ENCODE measurements around the gene HPSE2.
A peak's percentile ranks its signal among the peaks of the same experiment; 100 is the strongest.

Gene HPSE2

DNA sequence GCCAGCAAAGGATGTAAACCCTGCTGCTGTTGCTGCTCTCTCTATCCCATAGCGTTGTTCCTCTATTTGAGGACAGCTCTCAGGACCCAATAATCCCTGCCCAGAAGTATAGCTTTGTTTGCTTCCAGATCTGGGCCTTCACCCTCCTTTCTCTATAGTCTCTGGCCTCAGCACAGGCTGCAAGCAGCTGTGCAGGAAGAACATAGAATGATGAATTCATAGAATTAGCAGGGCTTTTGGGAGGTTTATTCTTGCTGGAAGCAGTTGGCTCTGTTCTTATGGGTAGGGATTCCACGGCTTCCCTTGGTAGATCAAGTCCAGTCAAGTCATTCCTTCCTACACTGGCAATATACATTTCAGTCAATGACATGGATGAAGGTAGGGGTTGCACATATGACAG lies 354.7 kb downstream of the HPSE2 start:
- no peaks in the 10 kb centered on the region for H3K79me1 ChIP-seq (ENCODE audit: low read length)
- H3K56ac ChIP-seq (ENCODE audit: low read length), result no peak overlapping the region
- H3K23ac ChIP-seq (ENCODE audit: low read length), result no peak overlapping the region
- no peak overlapping the region for H2BK120ac ChIP-seq (ENCODE audit: low read depth, low read length)
- no peak overlapping the region for H4K5ac ChIP-seq (ENCODE audit: low read length)
- no peak overlapping the region for H2BK5ac ChIP-seq (ENCODE audit: low read length)
- DNase-seq, result no peak
- no peak overlapping the region for H2AK5ac ChIP-seq (ENCODE audit: low read length)
- H3K4me1 ChIP-seq (ENCODE audit: control insufficient read depth, low read depth, low read length), result no peaks in the 10 kb centered on the region
- H3K9ac ChIP-seq (ENCODE audit: low read length), result no peak overlapping the region
- H3K79me2 ChIP-seq (ENCODE audit: control insufficient read depth, insufficient read depth, low read length), result no peaks in the 10 kb centered on the region
- H3K18ac ChIP-seq (ENCODE audit: low read length), result no peak overlapping the region
- H3K4me2 ChIP-seq (ENCODE audit: low read length), result no peak overlapping the region
- no peak overlapping the region for H2BK15ac ChIP-seq (replicated peaks; ENCODE audit: low read depth)
- H3K4ac ChIP-seq (ENCODE audit: low read depth, low read length), result no peak overlapping the region
- H3K27ac ChIP-seq (ENCODE audit: low read depth, low read length), result no peak overlapping the region
- no CpG with 5 or more reads among the region's 2 CpGs for WGBS (ENCODE audit: extremely low coverage, insufficient coverage, low lambda C conversion rate)
- H3K36me3 ChIP-seq (ENCODE audit: control insufficient read depth, insufficient read depth, low read length), result no peaks in the 10 kb centered on the region
- H4K8ac ChIP-seq (ENCODE audit: low read depth, low read length), result no peak overlapping the region
- H3K4me3 ChIP-seq (ENCODE audit: low read length), result no peak overlapping the region
- no peaks in the 10 kb centered on the region for H3K27me3 ChIP-seq (ENCODE audit: insufficient read depth, low read length, poor library complexity)

DNA sequence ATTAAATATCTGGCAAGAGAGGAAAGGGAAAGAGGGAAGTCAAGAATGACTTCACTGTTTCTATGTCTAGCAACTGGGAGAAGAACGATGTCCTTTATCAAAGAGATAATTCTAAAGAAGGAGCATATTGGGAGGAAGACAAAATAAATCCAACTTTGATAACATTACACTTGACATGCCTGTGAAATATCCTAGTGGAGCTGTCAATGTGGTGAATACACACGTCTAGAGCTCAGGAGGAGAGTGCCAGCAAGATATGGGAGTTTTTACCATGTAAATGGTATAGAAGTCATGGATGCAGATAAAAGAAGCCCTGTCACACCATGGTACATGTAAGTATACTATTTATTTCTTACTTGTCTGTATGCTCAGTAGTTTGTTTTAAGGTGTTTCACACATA lies 356.7 kb downstream of the HPSE2 start:
- no peak overlapping the region for H3K4me2 ChIP-seq (ENCODE audit: low read length)
- no peak overlapping the region for H3K4me3 ChIP-seq (ENCODE audit: low read length)
- DNase-seq, result no peak
- no peaks in the 10 kb centered on the region for H3K36me3 ChIP-seq (ENCODE audit: control insufficient read depth, insufficient read depth, low read length)
- H3K27me3 ChIP-seq (ENCODE audit: insufficient read depth, low read length, poor library complexity), result no peaks in the 10 kb centered on the region
- H2BK5ac ChIP-seq (ENCODE audit: low read length), result no peak overlapping the region
- H3K4ac ChIP-seq (ENCODE audit: low read depth, low read length), result no peak overlapping the region
- H3K9ac ChIP-seq (ENCODE audit: low read length), result no peak overlapping the region
- H2AK5ac ChIP-seq (ENCODE audit: low read length), result no peak overlapping the region
- H3K79me2 ChIP-seq (ENCODE audit: control insufficient read depth, insufficient read depth, low read length), result no peaks in the 10 kb centered on the region
- no peaks in the 10 kb centered on the region for H3K79me1 ChIP-seq (ENCODE audit: low read length)
- H4K5ac ChIP-seq (ENCODE audit: low read length), result no peak overlapping the region
- H3K27ac ChIP-seq (ENCODE audit: low read depth, low read length), result no peak overlapping the region
- no peak overlapping the region for H3K18ac ChIP-seq (ENCODE audit: low read length)
- no CpG with 5 or more reads among the region's 2 CpGs for WGBS (ENCODE audit: extremely low coverage, insufficient coverage, low lambda C conversion rate)
- H3K4me1 ChIP-seq (ENCODE audit: control insufficient read depth, low read depth, low read length), result no peaks in the 10 kb centered on the region
- no peak overlapping the region for H3K23ac ChIP-seq (ENCODE audit: low read length)
- no peak overlapping the region for H4K8ac ChIP-seq (ENCODE audit: low read depth, low read length)
- no peak overlapping the region for H2BK15ac ChIP-seq (replicated peaks; ENCODE audit: low read depth)
- no peak overlapping the region for H3K56ac ChIP-seq (ENCODE audit: low read length)
- no peak overlapping the region for H2BK120ac ChIP-seq (ENCODE audit: low read depth, low read length)

DNA sequence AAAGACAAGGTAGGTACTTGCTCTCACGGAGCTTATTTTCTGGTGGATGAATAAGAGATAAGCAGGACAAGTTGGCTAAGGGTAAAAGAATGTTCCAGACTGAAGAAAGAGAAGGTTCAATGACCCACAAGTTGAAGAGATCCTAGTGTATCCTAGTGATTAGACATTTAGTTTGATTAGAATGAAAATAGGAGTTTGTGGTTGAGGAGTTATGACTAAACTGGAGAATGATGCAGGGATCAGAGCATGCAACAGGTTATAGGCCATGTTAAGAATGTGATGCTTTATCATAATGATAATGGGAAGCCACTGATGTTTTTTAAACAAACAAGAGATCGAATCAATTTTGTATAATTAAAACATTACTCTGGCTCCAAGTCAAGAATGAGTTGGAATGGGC lies 357.2 kb downstream of the HPSE2 start:
- no peaks in the 10 kb centered on the region for H3K36me3 ChIP-seq (ENCODE audit: control insufficient read depth, insufficient read depth, low read length)
- no peak overlapping the region for H3K9ac ChIP-seq (ENCODE audit: low read length)
- no peak overlapping the region for H3K4me2 ChIP-seq (ENCODE audit: low read length)
- H3K79me2 ChIP-seq (ENCODE audit: control insufficient read depth, insufficient read depth, low read length), result no peaks in the 10 kb centered on the region
- H3K4me1 ChIP-seq (ENCODE audit: control insufficient read depth, low read depth, low read length), result no peaks in the 10 kb centered on the region
- no peak overlapping the region for H2BK15ac ChIP-seq (replicated peaks; ENCODE audit: low read depth)
- no peaks in the 10 kb centered on the region for H3K79me1 ChIP-seq (ENCODE audit: low read length)
- H4K5ac ChIP-seq (ENCODE audit: low read length), result no peak overlapping the region
- no CpG with 5 or more reads among the region's 2 CpGs for WGBS (ENCODE audit: extremely low coverage, insufficient coverage, low lambda C conversion rate)
- H2BK120ac ChIP-seq (ENCODE audit: low read depth, low read length), result no peak overlapping the region
- no peak overlapping the region for H3K56ac ChIP-seq (ENCODE audit: low read length)
- no peak overlapping the region for H3K27ac ChIP-seq (ENCODE audit: low read depth, low read length)
- no peak overlapping the region for H4K8ac ChIP-seq (ENCODE audit: low read depth, low read length)
- H3K18ac ChIP-seq (ENCODE audit: low read length), result no peak overlapping the region
- no peak overlapping the region for H2BK5ac ChIP-seq (ENCODE audit: low read length)
- H3K27me3 ChIP-seq (ENCODE audit: insufficient read depth, low read length, poor library complexity), result no peaks in the 10 kb centered on the region
- no peak overlapping the region for H3K23ac ChIP-seq (ENCODE audit: low read length)
- no peak for DNase-seq
- H3K4me3 ChIP-seq (ENCODE audit: low read length), result no peak overlapping the region
- no peak overlapping the region for H3K4ac ChIP-seq (ENCODE audit: low read depth, low read length)
- H2AK5ac ChIP-seq (ENCODE audit: low read length), result no peak overlapping the region

DNA sequence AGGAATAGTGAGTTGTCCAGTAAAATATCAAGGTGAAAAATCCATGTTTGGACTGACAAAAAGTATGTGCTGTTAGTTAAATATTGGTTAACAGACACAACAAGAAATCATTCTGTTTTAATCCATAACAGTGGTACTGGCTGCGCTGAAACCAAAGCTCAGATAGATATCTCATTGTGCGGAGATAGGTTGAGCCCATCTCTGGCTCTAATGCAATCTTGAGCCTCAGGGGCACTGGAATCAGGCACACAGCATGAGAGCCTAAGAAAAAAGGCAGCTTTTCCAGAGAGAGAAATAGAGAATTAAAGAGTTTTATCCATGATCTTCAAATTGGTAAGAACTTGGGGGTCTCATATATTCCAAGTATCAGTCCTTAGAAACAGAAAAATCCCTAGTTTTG lies 373.7 kb downstream of the HPSE2 start:
- Histone ChIP-seq H3K79me2 (ENCODE audit: control insufficient read depth, insufficient read depth, low read length) (no peaks in the 10 kb centered on the region), H3K18ac (ENCODE audit: low read length) (no peak overlapping the region), H3K23ac (ENCODE audit: low read length) (no peak overlapping the region), H3K9ac (ENCODE audit: low read length) (no peak overlapping the region), H3K56ac (ENCODE audit: low read length) (no peak overlapping the region), H4K8ac (ENCODE audit: low read depth, low read length) (no peak overlapping the region), H2BK5ac (ENCODE audit: low read length) (no peak overlapping the region), H3K4me3 (ENCODE audit: low read length) (no peak overlapping the region), H3K27me3 (ENCODE audit: insufficient read depth, low read length, poor library complexity) (no peaks in the 10 kb centered on the region), H2BK15ac (replicated peaks; ENCODE audit: low read depth) (no peak overlapping the region), H3K4me2 (ENCODE audit: low read length) (no peak overlapping the region), H3K4ac (ENCODE audit: low read depth, low read length) (no peak overlapping the region), H3K79me1 (ENCODE audit: low read length) (no peaks in the 10 kb centered on the region), H4K5ac (ENCODE audit: low read length) (no peak overlapping the region), H3K27ac (ENCODE audit: low read depth, low read length) (no peak overlapping the region), H3K36me3 (ENCODE audit: control insufficient read depth, insufficient read depth, low read length) (no peaks in the 10 kb centered on the region), H2BK120ac (ENCODE audit: low read depth, low read length) (no peak overlapping the region), H2AK5ac (ENCODE audit: low read length) (no peak overlapping the region), H3K4me1 (ENCODE audit: control insufficient read depth, low read depth, low read length) (no peaks in the 10 kb centered on the region)
- no CpG with 5 or more reads among the region's 2 CpGs for WGBS (ENCODE audit: extremely low coverage, insufficient coverage, low lambda C conversion rate)
- no peak for DNase-seq

DNA sequence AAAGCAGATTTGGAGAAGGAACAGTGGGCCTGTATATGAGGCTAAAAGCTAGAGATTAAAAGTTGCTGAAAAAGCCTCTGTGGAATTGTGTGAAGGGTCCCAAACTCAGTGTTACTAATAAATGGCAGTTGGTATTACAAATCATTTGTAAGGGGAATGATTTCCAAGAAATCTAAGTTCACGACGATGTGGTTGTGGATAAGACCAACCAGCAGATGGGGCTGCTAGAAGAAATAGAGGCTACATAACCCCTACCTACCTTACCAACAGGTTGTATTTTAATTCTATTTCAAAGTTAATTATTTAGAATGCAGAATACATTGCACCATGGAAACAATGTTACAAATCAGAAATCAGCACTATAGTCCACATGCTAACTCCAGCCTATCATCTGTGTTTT lies 377.1 kb downstream of the HPSE2 start:
- Histone ChIP-seq H3K4me3 (ENCODE audit: low read length) (no peak overlapping the region), H3K36me3 (ENCODE audit: control insufficient read depth, insufficient read depth, low read length) (no peaks in the 10 kb centered on the region), H3K23ac (ENCODE audit: low read length) (no peak overlapping the region), H2BK15ac (replicated peaks; ENCODE audit: low read depth) (no peak overlapping the region), H3K79me1 (ENCODE audit: low read length) (no peaks in the 10 kb centered on the region), H3K18ac (ENCODE audit: low read length) (no peak overlapping the region), H4K8ac (ENCODE audit: low read depth, low read length) (no peak overlapping the region), H2BK5ac (ENCODE audit: low read length) (no peak overlapping the region), H4K5ac (ENCODE audit: low read length) (no peak overlapping the region), H2AK5ac (ENCODE audit: low read length) (no peak overlapping the region), H3K9ac (ENCODE audit: low read length) (no peak overlapping the region), H3K56ac (ENCODE audit: low read length) (no peak overlapping the region), H3K79me2 (ENCODE audit: control insufficient read depth, insufficient read depth, low read length) (no peaks in the 10 kb centered on the region), H3K4ac (ENCODE audit: low read depth, low read length) (no peak overlapping the region), H2BK120ac (ENCODE audit: low read depth, low read length) (no peak overlapping the region), H3K27ac (ENCODE audit: low read depth, low read length) (no peak overlapping the region), H3K27me3 (ENCODE audit: insufficient read depth, low read length, poor library complexity) (no peaks in the 10 kb centered on the region), H3K4me1 (ENCODE audit: control insufficient read depth, low read depth, low read length) (no peaks in the 10 kb centered on the region), H3K4me2 (ENCODE audit: low read length) (no peak overlapping the region)
- WGBS (ENCODE audit: extremely low coverage, insufficient coverage, low lambda C conversion rate), result no CpG with 5 or more reads among the region's 2 CpGs
- DNase-seq, result peak; percentile 42

DNA sequence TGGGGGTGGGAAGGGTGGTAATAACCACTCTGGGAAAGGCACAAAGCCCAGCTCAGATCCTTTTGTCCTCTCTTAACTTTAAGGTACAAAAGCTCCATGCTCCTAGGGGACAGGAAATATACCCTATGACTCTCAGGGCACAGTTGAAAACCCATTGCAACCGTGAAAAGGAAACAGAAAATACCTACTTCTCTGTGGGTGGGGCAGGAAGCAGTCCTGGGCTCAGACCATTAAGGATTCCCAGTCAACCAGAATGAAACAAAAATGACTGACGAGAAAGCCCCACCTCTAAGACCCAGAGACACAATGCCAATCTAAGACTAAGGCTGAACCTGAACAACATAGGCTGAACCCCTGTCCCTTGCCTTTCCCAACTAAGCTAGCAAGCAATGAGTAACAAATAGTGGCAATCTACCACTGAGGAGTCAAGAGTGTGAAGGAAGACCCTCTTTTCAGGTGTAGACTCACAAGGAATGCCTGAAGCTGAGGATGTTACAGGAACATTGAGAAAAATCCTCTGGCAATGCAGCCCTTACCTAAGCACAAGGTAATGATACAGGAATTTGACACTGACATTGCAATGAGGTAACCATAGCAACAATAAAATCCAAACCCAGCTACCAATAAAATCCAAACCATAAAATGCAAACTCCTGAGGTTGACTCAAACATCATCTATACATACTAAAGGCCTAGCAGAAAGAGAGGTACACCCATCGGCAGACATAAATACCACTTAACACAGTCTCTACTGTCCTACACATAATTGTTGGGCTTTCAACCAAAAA lies 380.1 kb downstream of the HPSE2 start:
- H3K56ac ChIP-seq (ENCODE audit: low read length), result no peak overlapping the region
- no peak overlapping the region for H3K9ac ChIP-seq (ENCODE audit: low read length)
- H3K79me1 ChIP-seq (ENCODE audit: low read length), result no peaks in the 10 kb centered on the region
- H3K4me3 ChIP-seq (ENCODE audit: low read length), result no peak overlapping the region
- no peaks in the 10 kb centered on the region for H3K79me2 ChIP-seq (ENCODE audit: control insufficient read depth, insufficient read depth, low read length)
- no peak overlapping the region for H2BK120ac ChIP-seq (ENCODE audit: low read depth, low read length)
- H2AK5ac ChIP-seq (ENCODE audit: low read length), result no peak overlapping the region
- H3K4ac ChIP-seq (ENCODE audit: low read depth, low read length), result no peak overlapping the region
- no peak overlapping the region for H2BK5ac ChIP-seq (ENCODE audit: low read length)
- H3K4me1 ChIP-seq (ENCODE audit: control insufficient read depth, low read depth, low read length), result no peaks in the 10 kb centered on the region
- H3K27me3 ChIP-seq (ENCODE audit: insufficient read depth, low read length, poor library complexity), result no peaks in the 10 kb centered on the region
- H2BK15ac ChIP-seq (replicated peaks; ENCODE audit: low read depth), result no peak overlapping the region
- WGBS (ENCODE audit: extremely low coverage, insufficient coverage, low lambda C conversion rate), result no CpG with 5 or more reads among the region's 3 CpGs
- no peak overlapping the region for H3K23ac ChIP-seq (ENCODE audit: low read length)
- H4K5ac ChIP-seq (ENCODE audit: low read length), result no peak overlapping the region
- no peak overlapping the region for H3K18ac ChIP-seq (ENCODE audit: low read length)
- peak; percentile 35 for DNase-seq
- no peak overlapping the region for H4K8ac ChIP-seq (ENCODE audit: low read depth, low read length)
- H3K4me2 ChIP-seq (ENCODE audit: low read length), result no peak overlapping the region
- no peaks in the 10 kb centered on the region for H3K36me3 ChIP-seq (ENCODE audit: control insufficient read depth, insufficient read depth, low read length)
- H3K27ac ChIP-seq (ENCODE audit: low read depth, low read length), result no peak overlapping the region

Measured in mesendoderm (in vitro differentiated cells).